Activated naive CD4-positive, alpha-beta T cell treated with anti-CD3 and anti-CD28 coated beads for 36 hours (primary cell): ENCODE results near the gene TMEM253. TPM values are rescaled to one million over a fixed set of nuclear protein-coding genes. Genes with fewer than 3 reads are reported as not detected.

Experiments
- CTCF ChIA-PET: fragments of 350-600 bp; sonication (Branson Sonifier 250); formaldehyde crosslinking; loops from one replicate; lab custom pipeline; 2021; ENCODE audit warnings: antibody characterized with exemption; lab: Charles Lee
- DNase-seq: peaks from one replicate; pipeline ENCODE4 v3.0.0-alpha.2; 2020
- H3K27ac Mint-ChIP-seq: one replicate; pipeline ENCODE4 v1.8.0; 2021; ENCODE audit warnings: mild to moderate bottlenecking, mixed read lengths
- H3K27me3 Mint-ChIP-seq: one replicate; pipeline ENCODE4 v1.8.0; 2021; ENCODE audit warnings: low read depth, mixed read lengths
- H3K36me3 Mint-ChIP-seq: one replicate; pipeline ENCODE4 v1.8.0; 2021; ENCODE audit warnings: low read depth, mixed read lengths
- H3K4me1 Mint-ChIP-seq: one replicate; pipeline ENCODE4 v1.8.0; 2021; ENCODE audit warnings: low read depth, mixed read lengths
- H3K4me3 Mint-ChIP-seq: one replicate; pipeline ENCODE4 v1.8.0; 2021; ENCODE audit warnings: mild to moderate bottlenecking, moderate library complexity, mixed read lengths
- H3K9me3 Mint-ChIP-seq: one replicate; pipeline ENCODE4 v1.8.0; 2021; ENCODE audit warnings: mixed read lengths
- intact Hi-C: fragments of 100-400 bp; cut with micrococcal nuclease; formaldehyde crosslinking; loops from one replicate; pipeline ENCODE4 v1.15.1; 2023
- total RNA-seq, 2 experiments: library from RNA; stranded (reverse); gene quantifications; one replicate each; pipeline ENCODE4 v1.2.3, GENCODE V29; 2021

TMEM253 gene
- total RNA-seq, 2 experiments from 2014 or later: not detected

DNA sequence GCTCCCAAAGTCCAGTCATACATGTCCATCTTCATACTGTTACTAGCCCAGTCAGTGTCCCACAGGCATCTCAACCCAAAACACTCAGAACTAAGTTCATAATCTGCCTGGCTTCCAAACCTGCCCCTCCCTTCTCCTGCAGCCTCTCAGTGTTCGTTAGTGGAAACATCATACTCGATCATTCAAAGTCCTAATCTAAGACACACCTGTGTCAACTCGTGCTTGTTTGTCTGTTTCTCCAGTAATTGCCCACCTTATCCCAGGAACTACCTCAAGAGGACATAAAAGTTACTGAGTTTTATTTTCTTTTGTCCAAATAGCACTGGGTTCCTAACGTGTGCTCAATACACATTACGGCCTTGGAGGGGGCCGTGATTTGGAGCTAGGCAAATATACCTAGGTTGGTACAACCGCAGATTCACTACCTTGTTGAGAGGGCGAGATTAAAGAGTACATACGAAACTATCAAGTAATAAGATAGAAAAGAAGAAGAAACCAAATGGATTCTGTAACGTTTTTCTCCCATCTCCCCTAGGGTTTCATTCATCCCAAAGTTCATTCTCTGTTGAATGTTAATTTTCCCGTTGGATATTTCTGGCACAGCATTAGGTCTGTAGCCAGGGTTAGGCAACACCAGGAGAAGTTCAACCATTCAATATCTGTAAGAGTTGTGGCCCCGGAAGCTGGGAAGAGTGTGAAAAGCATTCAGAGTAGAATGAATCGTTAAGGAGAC, 40.1 kb upstream of the TMEM253 start:
- no peak for DNase-seq
- Mint-ChIP-seq H3K27ac (no peak overlapping the region), H3K9me3 (no peaks in the 10 kb centered on the region), H3K27me3 (peaks cover 18% of the 10 kb centered on the region), H3K36me3 (no peaks in the 10 kb centered on the region), H3K4me3 (no peak overlapping the region), H3K4me1 (no peaks in the 10 kb centered on the region)
- intact Hi-C loops: loop anchor here (10.0 kb wide), 1 partner anchor 494 kb away; no protein-coding TSS in a partner anchor
- CTCF ChIA-PET: interaction anchor here (1.0 to 3.1 kb wide), 3 partner anchors 11 to 32 kb away, joined by 3 to 9 read pairs (median 3); no protein-coding TSS in a partner anchor

DNA sequence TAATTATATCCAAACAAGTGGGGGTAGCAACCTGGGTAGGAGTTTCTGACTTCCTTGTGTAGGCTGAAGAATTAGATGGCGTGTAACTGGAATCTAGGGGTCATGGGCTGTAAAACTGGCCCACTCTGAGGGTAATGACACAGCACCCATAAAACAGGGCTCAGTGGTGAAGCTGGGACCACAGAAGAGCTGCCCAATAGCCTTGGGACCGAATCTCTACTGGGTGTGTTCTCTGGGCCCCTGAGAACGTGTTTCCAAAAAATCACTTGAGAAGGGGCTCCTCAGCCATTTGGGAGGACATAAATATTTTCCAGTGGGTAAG, 39.6 kb upstream of the TMEM253 start:
- no peaks in the 10 kb centered on the region for H3K4me1 Mint-ChIP-seq
- H3K36me3 Mint-ChIP-seq: no peaks in the 10 kb centered on the region
- CTCF ChIA-PET: interaction anchor here (0.9 to 3.1 kb wide), 5 partner anchors 10 to 46 kb away, joined by 3 to 9 read pairs (median 3); no protein-coding TSS in a partner anchor
- H3K27me3 Mint-ChIP-seq: peaks cover 21% of the 10 kb centered on the region
- no peak overlapping the region for H3K4me3 Mint-ChIP-seq
- H3K27ac Mint-ChIP-seq: no peak overlapping the region
- no peaks in the 10 kb centered on the region for H3K9me3 Mint-ChIP-seq
- intact Hi-C loops: loop anchor here (10.0 kb wide), 1 partner anchor 493 kb away; no protein-coding TSS in a partner anchor
- DNase-seq: no peak

DNA sequence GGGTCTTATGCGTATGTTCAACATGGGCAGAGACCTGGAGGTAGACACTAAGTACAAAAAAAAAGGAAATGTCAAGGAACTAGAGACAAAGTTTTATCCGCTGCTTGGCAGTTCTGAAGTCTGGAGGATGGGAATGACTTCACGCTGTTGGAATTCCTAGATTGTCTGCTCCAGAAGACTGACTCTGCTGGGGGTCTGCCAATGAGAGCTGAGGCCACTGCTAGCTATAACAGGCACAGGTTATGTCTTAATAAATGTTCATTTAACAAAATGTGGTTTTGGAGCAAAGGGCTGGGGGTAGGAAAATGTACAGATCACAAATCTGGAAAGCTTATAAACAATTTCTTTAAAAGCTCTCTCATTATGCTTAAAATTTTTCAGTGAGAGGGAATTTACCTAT, 37.4 kb upstream of the TMEM253 start:
- Mint-ChIP-seq H3K4me1 (peaks cover under 1% of the 10 kb centered on the region), H3K36me3 (no peaks in the 10 kb centered on the region), H3K27ac (no peak overlapping the region), H3K4me3 (no peak overlapping the region), H3K27me3 (peaks cover 33% of the 10 kb centered on the region), H3K9me3 (no peaks in the 10 kb centered on the region)
- CTCF ChIA-PET: interaction anchor here (0.6 to 1.0 kb wide), 3 partner anchors 29 to 52 kb away, joined by 3 to 5 read pairs (median 4); no protein-coding TSS in a partner anchor
- no peak for DNase-seq
- intact Hi-C loops: loop anchor here (10.0 kb wide), 1 partner anchor 491 kb away; no protein-coding TSS in a partner anchor

DNA sequence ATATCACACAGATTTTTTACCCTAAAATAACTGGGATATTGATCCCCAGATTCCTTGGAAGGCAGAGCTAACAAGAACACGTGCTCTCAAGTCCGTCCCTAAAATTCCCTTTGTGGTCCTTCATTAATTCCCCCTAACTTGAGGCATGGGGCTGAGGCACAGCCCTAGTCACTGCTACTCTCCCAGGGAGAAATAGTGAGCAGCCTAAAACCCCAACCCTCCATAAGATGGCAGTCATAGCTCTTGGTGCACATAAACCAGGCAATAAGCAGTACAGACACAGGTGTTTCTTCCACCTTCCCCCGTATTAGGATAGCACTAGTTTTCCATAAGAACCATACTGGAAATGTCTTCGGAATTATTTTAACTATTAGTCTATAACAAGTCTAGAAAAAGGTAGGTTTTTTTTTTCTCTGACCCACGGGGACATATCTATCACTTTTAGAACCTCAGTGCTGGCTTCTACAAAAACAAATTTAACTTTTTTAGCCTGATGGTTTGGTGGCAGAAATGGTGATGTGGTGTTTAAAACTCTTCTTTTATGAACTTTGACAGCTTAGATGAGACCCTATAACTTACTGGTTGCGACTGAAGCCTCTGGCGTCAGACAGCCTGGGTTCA, 33.9 kb upstream of the TMEM253 start:
- no peak overlapping the region for H3K4me3 Mint-ChIP-seq
- CTCF ChIA-PET: interaction anchor here (0.6 to 4.5 kb wide), 15 partner anchors 10 to 63 kb away, joined by 3 to 76 read pairs (median 4); no protein-coding TSS in a partner anchor
- DNase-seq: peak; percentile 34
- H3K27me3 Mint-ChIP-seq: peaks cover 61% of the 10 kb centered on the region
- intact Hi-C loops: loop anchor here (10.0 kb wide), 1 partner anchor 488 kb away; no protein-coding TSS in a partner anchor
- H3K27ac Mint-ChIP-seq: no peak overlapping the region
- peaks cover 29% of the 10 kb centered on the region for H3K4me1 Mint-ChIP-seq
- H3K9me3 Mint-ChIP-seq: no peaks in the 10 kb centered on the region
- H3K36me3 Mint-ChIP-seq: no peaks in the 10 kb centered on the region

DNA sequence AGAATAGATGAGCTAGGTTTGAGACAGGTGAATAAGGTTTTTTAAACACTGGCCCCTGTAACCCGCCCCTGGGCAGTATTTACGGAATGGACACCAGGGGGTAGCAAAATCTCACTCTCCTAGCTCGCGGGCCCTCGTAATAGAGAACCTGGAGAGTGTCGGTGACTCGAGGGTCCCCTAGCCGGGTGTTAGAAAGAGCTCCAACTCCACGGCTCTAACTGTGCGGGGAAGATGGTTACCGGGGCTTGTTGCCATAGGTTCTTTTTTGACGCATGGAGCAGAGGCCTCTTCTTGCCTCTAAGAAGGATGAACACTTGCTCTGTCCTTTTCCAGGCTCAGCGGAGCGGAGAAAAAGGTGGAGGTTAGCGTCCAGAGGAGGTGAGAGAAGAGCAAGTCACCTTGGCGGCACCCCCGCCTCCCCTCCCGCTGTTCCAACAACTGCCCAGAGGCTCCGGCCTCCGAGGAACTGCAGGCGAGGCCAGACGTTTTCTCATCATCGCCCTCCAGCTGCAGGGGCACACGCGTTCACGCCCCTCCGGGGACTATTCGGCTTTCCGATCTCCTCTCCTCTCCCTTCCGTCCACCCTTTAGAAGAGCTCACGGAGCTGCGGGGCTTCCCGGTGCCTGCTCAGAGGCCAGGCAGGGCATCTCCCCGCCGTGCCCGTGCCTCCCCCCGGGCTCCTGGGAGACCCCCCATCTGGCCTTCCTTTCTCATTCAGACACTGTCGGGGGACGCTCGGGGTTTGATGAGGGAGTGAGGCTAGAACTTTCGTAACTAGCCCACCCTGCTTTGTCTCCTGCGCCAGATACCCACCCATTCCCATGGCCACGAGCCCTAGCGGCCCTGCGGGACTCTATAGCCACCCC, 32.1 kb upstream of the TMEM253 start:
- no peak overlapping the region for H3K27ac Mint-ChIP-seq
- H3K4me3 Mint-ChIP-seq: peak overlapping the region; percentile 56
- H3K27me3 Mint-ChIP-seq: peaks cover 67% of the 10 kb centered on the region
- DNase-seq: peak; percentile 65
- CTCF ChIA-PET: interaction anchor here (0.5 to 4.5 kb wide), 20 partner anchors 9 to 346 kb away, joined by 3 to 76 read pairs (median 5); no protein-coding TSS in a partner anchor
- intact Hi-C loops: loop anchor here (1.0 to 10.0 kb wide), 4 partner anchors 24 to 486 kb away; no protein-coding TSS in a partner anchor
- H3K36me3 Mint-ChIP-seq: no peaks in the 10 kb centered on the region
- peaks cover 29% of the 10 kb centered on the region for H3K4me1 Mint-ChIP-seq
- no peaks in the 10 kb centered on the region for H3K9me3 Mint-ChIP-seq

DNA sequence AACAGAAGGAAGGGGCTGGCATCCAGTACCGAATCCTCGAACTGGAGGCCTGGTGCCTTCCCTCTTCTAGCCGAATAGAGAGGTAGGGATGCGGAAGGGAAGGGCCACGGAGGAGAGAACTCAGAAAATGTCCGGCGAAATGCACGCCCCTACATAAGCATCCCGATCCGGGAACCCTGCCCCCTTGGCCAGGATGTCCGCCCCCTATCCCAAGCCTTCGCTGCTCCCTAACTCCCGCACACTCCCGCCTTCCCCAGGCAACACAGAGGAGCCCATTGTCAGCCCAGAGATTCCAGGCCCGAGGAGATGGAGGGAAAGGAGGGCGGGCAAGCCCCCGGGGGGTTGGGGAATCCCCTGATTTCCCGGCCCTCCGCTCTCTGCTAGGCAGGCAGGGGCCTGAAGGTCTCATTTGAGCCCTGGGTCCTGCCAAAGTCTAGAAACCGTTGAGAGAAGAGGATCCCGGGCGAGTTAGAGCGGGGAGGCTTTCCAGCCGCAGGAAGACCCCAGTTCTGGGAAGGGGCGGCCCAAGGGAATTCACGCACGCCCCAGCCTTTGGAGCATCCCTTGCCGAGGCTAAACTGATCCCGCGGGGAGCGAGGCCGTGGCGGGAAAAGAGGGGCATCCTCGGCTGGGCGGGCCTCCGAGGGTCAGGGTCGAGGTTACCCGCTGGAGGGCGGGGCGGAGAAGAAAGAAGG, 31.3 kb upstream of the TMEM253 start:
- CTCF ChIA-PET: interaction anchor here (1.1 to 4.5 kb wide), 12 partner anchors 19 to 64 kb away, joined by 5 to 76 read pairs (median 28); no protein-coding TSS in a partner anchor
- Mint-ChIP-seq H3K4me3 (peak overlapping the region; percentile 56), H3K36me3 (no peaks in the 10 kb centered on the region), H3K4me1 (peaks cover 29% of the 10 kb centered on the region), H3K27ac (no peak overlapping the region), H3K27me3 (peaks cover 67% of the 10 kb centered on the region), H3K9me3 (no peaks in the 10 kb centered on the region)
- DNase-seq: no peak
- intact Hi-C loops: loop anchor here (10.0 kb wide), 1 partner anchor 485 kb away; no protein-coding TSS in a partner anchor

DNA sequence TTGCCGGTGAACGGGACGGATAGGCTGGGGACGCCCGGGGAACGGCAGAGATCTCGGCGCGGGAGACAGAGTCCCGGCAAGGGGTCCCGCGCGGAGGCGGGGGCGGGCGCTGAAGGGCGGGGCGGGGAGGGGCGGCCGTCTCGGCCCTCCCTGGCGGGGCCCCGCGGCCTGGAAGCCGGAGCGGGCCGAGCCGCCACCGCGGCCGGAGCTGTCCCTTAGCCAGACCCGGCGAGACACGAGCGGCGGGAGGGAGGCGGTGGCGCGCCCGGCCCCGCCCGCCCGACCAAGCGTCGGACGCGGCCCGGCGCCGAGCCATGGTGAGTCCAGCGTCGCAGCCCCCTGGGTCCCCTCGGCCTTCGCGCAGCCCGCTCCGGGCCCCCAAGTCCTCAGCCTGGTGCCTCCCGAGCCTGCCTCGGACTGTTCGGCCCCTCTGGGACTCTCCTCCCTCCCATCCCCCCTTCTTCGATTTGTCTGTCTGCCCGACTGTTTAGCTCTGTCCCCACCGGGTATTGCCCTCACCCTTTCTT, 30.7 kb upstream of the TMEM253 start, which contains the start of gene ARHGEF40:
Gene ARHGEF40, plus strand, starts transcription at position 222 of the 527 bp plus-strand sequence. Its CDS starts 93 bp downstream, at position 315.
- H3K36me3 Mint-ChIP-seq: no peaks in the 10 kb centered on the region
- no peak within 1 kb of the TSS for H3K27ac Mint-ChIP-seq
- DNase-seq: peak; percentile 19
- CTCF ChIA-PET: interaction anchor here (1.6 to 5.8 kb wide), 6 partner anchors 16 to 100 kb away, joined by 7 to 60 read pairs (median 23); no protein-coding TSS in a partner anchor
- no peaks in the 10 kb centered on the region for H3K9me3 Mint-ChIP-seq
- H3K4me1 Mint-ChIP-seq: peaks cover 29% of the 10 kb centered on the region
- H3K27me3 Mint-ChIP-seq: peaks cover 62% of the 10 kb centered on the region
- H3K4me3 Mint-ChIP-seq: peak within 1 kb of the TSS; percentile 65
- intact Hi-C loops: no loop called here

DNA sequence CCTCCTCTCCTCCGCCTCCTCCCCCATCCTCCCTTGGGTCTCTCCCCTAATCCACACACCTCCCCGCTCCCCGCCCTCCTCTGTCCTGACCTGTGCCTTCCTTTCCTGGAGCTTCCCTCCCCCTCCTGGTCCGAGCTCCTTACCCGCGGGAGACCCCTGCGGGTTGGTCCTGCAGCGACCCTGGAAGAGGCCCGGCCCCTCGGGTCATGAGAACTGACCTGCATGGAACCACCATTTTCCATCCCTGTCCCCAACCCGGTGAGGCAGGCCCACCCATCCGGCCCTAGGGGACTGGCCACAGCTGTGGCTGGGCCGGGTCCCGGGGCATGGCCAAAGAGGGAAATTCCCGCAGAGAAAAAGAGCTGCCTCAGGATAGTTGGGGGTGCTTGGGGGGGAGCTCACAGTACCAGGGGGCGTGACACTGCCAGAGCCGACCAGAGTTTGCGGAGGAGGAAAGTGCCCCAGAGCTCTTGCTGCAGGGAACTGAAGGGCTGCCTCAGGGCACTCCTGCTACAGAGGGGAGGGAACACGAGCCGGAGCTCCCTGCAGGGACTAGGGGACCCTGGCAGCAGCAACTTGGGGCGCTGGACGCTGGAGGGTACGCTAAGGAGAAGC, 30.1 kb upstream of the TMEM253 start:
- H3K27ac Mint-ChIP-seq: no peak overlapping the region
- no peaks in the 10 kb centered on the region for H3K36me3 Mint-ChIP-seq
- intact Hi-C loops: no loop called here
- CTCF ChIA-PET: interaction anchor here (1.0 to 5.8 kb wide), 9 partner anchors 16 to 145 kb away, joined by 4 to 60 read pairs (median 13); no protein-coding TSS in a partner anchor
- H3K4me1 Mint-ChIP-seq: peaks cover 29% of the 10 kb centered on the region
- peak overlapping the region; percentile 65 for H3K4me3 Mint-ChIP-seq
- DNase-seq: peak; percentile 23
- H3K9me3 Mint-ChIP-seq: no peaks in the 10 kb centered on the region
- peaks cover 58% of the 10 kb centered on the region for H3K27me3 Mint-ChIP-seq

DNA sequence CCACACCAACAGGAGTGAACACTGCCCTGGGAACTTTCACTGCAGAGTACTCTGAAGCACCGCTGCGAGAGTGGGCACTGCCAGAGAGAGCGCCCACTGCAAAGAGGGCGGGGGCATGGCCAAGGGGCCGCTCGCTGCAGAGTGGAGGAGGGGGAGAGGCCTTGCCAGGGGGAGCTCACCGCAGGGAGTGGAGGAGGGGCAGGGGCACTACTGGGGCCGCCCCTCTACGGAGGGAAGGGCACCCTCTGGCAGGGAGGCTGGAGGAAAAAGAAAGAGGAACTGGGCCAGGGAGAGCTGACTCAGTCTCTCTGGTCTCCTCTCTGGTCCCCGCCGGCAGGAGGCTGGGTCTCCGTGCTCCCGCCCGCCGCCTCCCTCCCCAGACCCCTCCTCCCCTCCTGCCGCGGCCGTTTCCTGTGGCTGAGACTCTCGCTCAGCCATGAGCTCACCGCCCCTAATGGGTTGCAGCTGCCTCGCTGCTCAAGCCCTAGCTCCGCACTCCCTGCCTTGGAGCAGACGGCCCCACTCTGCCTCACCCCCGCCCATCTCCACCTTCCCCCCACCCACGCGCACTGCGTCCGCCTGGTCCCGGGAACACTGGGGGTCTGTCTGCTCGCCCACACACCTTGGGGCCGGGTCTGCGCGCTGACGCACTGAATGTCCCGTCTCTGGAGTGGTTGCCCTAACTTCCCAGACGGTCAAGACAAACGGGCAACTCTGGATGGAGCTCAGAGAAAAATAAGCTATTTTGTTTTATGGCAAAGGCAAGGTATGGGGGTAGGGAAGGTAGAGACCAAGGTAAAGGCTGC, 29.4 kb upstream of the TMEM253 start:
- CTCF ChIA-PET: interaction anchor here (0.8 to 5.8 kb wide), 11 partner anchors 11 to 144 kb away, joined by 3 to 60 read pairs (median 7); no protein-coding TSS in a partner anchor
- Mint-ChIP-seq H3K9me3 (no peaks in the 10 kb centered on the region), H3K36me3 (no peaks in the 10 kb centered on the region), H3K27ac (no peak overlapping the region), H3K27me3 (peaks cover 55% of the 10 kb centered on the region), H3K4me3 (peak overlapping the region; percentile 65), H3K4me1 (peaks cover 29% of the 10 kb centered on the region)
- intact Hi-C loops: no loop called here
- peak; percentile 84 for DNase-seq

DNA sequence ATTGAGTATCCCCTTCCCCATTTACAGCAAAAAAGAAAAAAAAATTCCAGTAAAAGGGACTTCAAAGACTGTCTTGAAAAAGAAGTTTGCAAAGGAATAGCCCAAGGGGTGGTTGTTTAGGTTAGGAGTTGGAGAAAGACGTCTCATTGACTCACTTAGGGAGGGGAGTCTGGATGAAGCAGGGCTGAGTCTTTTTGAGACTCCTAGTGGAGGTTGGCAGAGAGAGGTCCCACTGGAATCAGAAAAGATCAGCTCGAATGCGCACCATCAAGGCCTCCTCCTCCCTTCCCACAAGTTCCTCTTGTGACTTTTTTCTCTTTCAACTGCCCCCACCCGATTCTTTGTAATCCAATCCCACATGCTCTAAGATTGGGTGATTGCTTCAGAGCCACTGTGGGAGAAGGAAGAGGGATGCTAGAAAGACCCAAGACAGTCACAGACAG, 28.8 kb upstream of the TMEM253 start:
- no peak for DNase-seq
- CTCF ChIA-PET: interaction anchor here (0.7 to 5.8 kb wide), 10 partner anchors 11 to 239 kb away, joined by 3 to 60 read pairs (median 10); no protein-coding TSS in a partner anchor
- peaks cover 52% of the 10 kb centered on the region for H3K27me3 Mint-ChIP-seq
- peaks cover 29% of the 10 kb centered on the region for H3K4me1 Mint-ChIP-seq
- intact Hi-C loops: no loop called here
- no peaks in the 10 kb centered on the region for H3K9me3 Mint-ChIP-seq
- H3K4me3 Mint-ChIP-seq: no peak overlapping the region
- H3K36me3 Mint-ChIP-seq: no peaks in the 10 kb centered on the region
- H3K27ac Mint-ChIP-seq: no peak overlapping the region
